Measurements from ENCODE around the gene SMIM27. TPM values are rescaled to one million over a fixed set of nuclear protein-coding genes. Genes with fewer than 3 reads are reported as not detected.
"Not testable (repeated sequence)": the region's sequence is repeated elsewhere in the genome, so short reads cannot be mapped to it uniquely, and the experiment has no call there.

SMIM27 gene
- total RNA-seq, 1 donor from 2014 or later = 14.0 TPM

GRCh38 chr9:32590476-32590875, 38.3 kb downstream of the SMIM27 start:
- intact Hi-C loops (cut with micrococcal nuclease) = no loop called here
- H3K4me3 Mint-ChIP-seq = no peak overlapping the region
- H3K27ac Mint-ChIP-seq = no peak overlapping the region
- no peaks in the 10 kb centered on the region for H3K9me3 Mint-ChIP-seq
- no peaks in the 10 kb centered on the region for H3K36me3 Mint-ChIP-seq (ENCODE audit: low read depth)
- H3K27me3 Mint-ChIP-seq = peaks cover 15% of the 10 kb centered on the region
- no peaks in the 10 kb centered on the region for H3K4me1 Mint-ChIP-seq
- DNase-seq = no peak

GRCh38 chr9:32590898-32591297, 38.8 kb downstream of the SMIM27 start:
- no peaks in the 10 kb centered on the region for H3K9me3 Mint-ChIP-seq
- H3K4me3 Mint-ChIP-seq = no peak overlapping the region
- peaks cover 13% of the 10 kb centered on the region for H3K27me3 Mint-ChIP-seq
- no peak overlapping the region for H3K27ac Mint-ChIP-seq
- no peak for DNase-seq
- H3K36me3 Mint-ChIP-seq (ENCODE audit: low read depth) = no peaks in the 10 kb centered on the region
- no peaks in the 10 kb centered on the region for H3K4me1 Mint-ChIP-seq
- intact Hi-C loops (cut with micrococcal nuclease) = no loop called here

GRCh38 chr9:32596096-32596865, 44.2 kb downstream of the SMIM27 start:
- Mint-ChIP-seq H3K4me3 (no peak overlapping the region), H3K4me1 (peaks cover 2% of the 10 kb centered on the region), H3K9me3 (peaks cover 5% of the 10 kb centered on the region), H3K27me3 (peaks cover 24% of the 10 kb centered on the region), H3K27ac (no peak overlapping the region), H3K36me3 (ENCODE audit: low read depth) (no peaks in the 10 kb centered on the region)
- intact Hi-C loops (cut with micrococcal nuclease) = no loop called here
- DNase-seq = no peak

GRCh38 chr9:32596936-32597335, 44.8 kb downstream of the SMIM27 start:
- Mint-ChIP-seq H3K27me3 (peaks cover 27% of the 10 kb centered on the region), H3K27ac (no peak overlapping the region), H3K9me3 (peaks cover 5% of the 10 kb centered on the region), H3K4me1 (peaks cover 2% of the 10 kb centered on the region), H3K4me3 (no peak overlapping the region), H3K36me3 (ENCODE audit: low read depth) (no peaks in the 10 kb centered on the region)
- DNase-seq = no peak
- intact Hi-C loops (cut with micrococcal nuclease) = no loop called here

- H3K27ac Mint-ChIP-seq; H3K4me1 Mint-ChIP-seq; H3K4me3 Mint-ChIP-seq; H3K9me3 Mint-ChIP-seq; intact Hi-C loops (cut with micrococcal nuclease); H3K36me3 Mint-ChIP-seq (ENCODE audit: low read depth); DNase-seq: not testable (repeated sequence)
- peaks cover 26% of the 10 kb centered on the region for H3K27me3 Mint-ChIP-seq
Observed at GRCh38 chr9:32599021-32599420, 46.9 kb downstream of the SMIM27 start.

Other genes with a start within 250 kb of the SMIM27 start
- 7.4 TPM in 2 replicates for gene ACO1, start 167.7 kb upstream of the SMIM27 start, total RNA-seq
- 5.5 and 6.1 TPM in 2 replicates for gene RIGI, start 26.1 kb upstream of the SMIM27 start, total RNA-seq
- 14.5 and 15.1 TPM in 2 replicates for gene TOPORS, start 259 bp downstream of the SMIM27 start, total RNA-seq
- gene NDUFB6, start 20.8 kb downstream of the SMIM27 start, total RNA-seq = 46.9 and 47.1 TPM in 2 replicates
- 0.05 TPM in 1 of 2 replicates, not detected in the other for gene TAF1L, start 83.3 kb downstream of the SMIM27 start, total RNA-seq
- gene TMEM215, start 231.2 kb downstream of the SMIM27 start, total RNA-seq = not detected in 2 replicates

All from activated CD4-positive, alpha-beta T cell treated with anti-CD3 and anti-CD28 coated beads, Interleukin-2, amount 10 ng/mL, durations not matched to agents 24 days and 14 days (primary cell).